ENCODE results near the gene UBE2G2. TPM values are rescaled to one million over a fixed set of nuclear protein-coding genes. Genes with fewer than 3 reads are reported as not detected.

UBE2G2 gene
- total and polyA plus RNA-seq, 3 donors from 2014 or later = 38.9 to 82.8 (median 73.6) TPM

GRCh38 chr21:44845418-44846223, 44.0 kb upstream of the UBE2G2 start:
- Histone ChIP-seq H3K36me3 (ENCODE audit: low read depth, missing control alignments) (no peaks in the 10 kb centered on the region), H3K4me1 (peaks cover 15% of the 10 kb centered on the region), H3K4me3 (no peak overlapping the region), H3K27ac (peak overlapping the region; percentile 18 to 29), H3K9me3 (no peaks in the 10 kb centered on the region), H3K27me3 (no peaks in the 10 kb centered on the region)
- intact Hi-C loops (cut with DNase I; ENCODE audit: low total_unique reads) = no loop called here
- peak; percentile 34 for DNase-seq
- TF ChIP-seq POLR2A (IDR thresholded peaks at IDR 0.05) (no peak), CTCF (IDR thresholded peaks at IDR 0.05) (no peak)
- WGBS, 2 donors = 30 to 44% methylated on average over 10 to 32 of the region's 34 CpGs

DNA sequence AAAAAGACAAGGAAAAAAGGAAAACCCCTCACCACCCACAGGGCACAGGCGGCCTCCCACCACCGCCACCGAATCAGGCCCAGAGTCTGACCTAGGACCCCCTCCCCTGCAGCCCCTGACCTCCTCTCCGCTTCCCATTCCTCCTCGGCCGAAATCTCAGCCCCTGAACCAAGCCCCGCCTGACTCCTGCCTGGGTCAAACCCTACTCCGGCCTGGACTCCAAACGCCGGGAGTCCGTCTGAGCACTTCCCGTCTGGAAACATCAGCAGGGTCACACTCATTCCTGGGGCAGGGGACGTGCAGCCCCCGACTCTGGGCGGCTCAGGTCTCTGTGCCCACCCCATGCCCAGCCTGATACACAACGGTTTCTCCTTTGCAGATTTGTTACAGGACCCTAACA, 42.6 kb upstream of the UBE2G2 start:
- no peak for DNase-seq
- Histone ChIP-seq H3K4me3 (no peak overlapping the region), H3K4me1 (peaks cover 15% of the 10 kb centered on the region), H3K36me3 (ENCODE audit: low read depth, missing control alignments) (no peaks in the 10 kb centered on the region), H3K9me3 (no peaks in the 10 kb centered on the region), H3K27ac (no peak overlapping the region), H3K27me3 (no peaks in the 10 kb centered on the region)
- no peak for TF ChIP-seq CTCF (IDR thresholded peaks at IDR 0.05)
- no peak for TF ChIP-seq POLR2A (IDR thresholded peaks at IDR 0.05)
- intact Hi-C loops (cut with DNase I; ENCODE audit: low total_unique reads) = no loop called here
- WGBS, 2 donors = 69 to 79% methylated on average over 16 of the region's 16 CpGs

GRCh38 chr21:44842721-44843445, 41.3 kb upstream of the UBE2G2 start:
- TF ChIP-seq POLR2A (IDR thresholded peaks at IDR 0.05) = no peak
- TF ChIP-seq CTCF (IDR thresholded peaks at IDR 0.05) = no peak
- H3K27ac ChIP-seq = no peak overlapping the region
- no peaks in the 10 kb centered on the region for H3K27me3 ChIP-seq
- no peak overlapping the region for H3K4me3 ChIP-seq
- no peak for DNase-seq
- intact Hi-C loops (cut with DNase I; ENCODE audit: low total_unique reads) = no loop called here
- H3K36me3 ChIP-seq (ENCODE audit: low read depth, missing control alignments) = no peaks in the 10 kb centered on the region
- no peaks in the 10 kb centered on the region for H3K9me3 ChIP-seq
- 82 to 91% methylated on average over 20 to 23 of the region's 23 CpGs for WGBS, 2 donors
- peaks cover 15% of the 10 kb centered on the region for H3K4me1 ChIP-seq

DNA sequence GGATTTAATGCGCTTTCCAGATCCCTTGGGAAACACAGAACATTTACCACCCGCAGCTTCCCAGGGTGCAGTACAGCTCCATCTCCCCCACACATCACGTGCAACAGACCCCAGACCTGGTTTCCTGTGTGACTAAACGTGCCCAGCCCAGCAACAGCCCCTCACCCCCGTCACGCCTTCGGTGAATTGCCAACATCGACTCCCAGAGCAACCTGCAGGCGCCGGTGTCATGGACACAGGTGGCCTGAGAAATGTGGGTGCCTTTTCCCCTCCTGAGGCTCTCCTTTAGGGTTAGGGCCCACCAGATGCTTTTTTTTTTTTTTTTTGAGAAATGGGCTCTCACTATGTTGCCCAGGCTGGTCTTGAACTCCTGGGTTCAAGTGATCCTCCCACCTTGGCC, 40.5 kb upstream of the UBE2G2 start:
- no peak overlapping the region for H3K27ac ChIP-seq

More for the DNA sequence above, 40.5 kb upstream of the UBE2G2 start:
- no peaks in the 10 kb centered on the region for H3K9me3 ChIP-seq
- no peak overlapping the region for H3K4me3 ChIP-seq
- 82 to 86% methylated on average over 10 of the region's 10 CpGs for WGBS, 2 donors
- TF ChIP-seq CTCF (IDR thresholded peaks at IDR 0.05) (no peak), POLR2A (IDR thresholded peaks at IDR 0.05) (no peak)
- no peak for DNase-seq
- intact Hi-C loops (cut with DNase I; ENCODE audit: low total_unique reads) = no loop called here
- H3K4me1 ChIP-seq = peaks cover 15% of the 10 kb centered on the region
- no peaks in the 10 kb centered on the region for H3K27me3 ChIP-seq
- no peaks in the 10 kb centered on the region for H3K36me3 ChIP-seq (ENCODE audit: low read depth, missing control alignments)
